PC-3 (cell line): ENCODE data around the gene GAGE12J. TPM values are rescaled to one million over a fixed set of nuclear protein-coding genes. Genes with fewer than 3 reads are reported as not detected.
"Not testable (repeated sequence)": the region's sequence is repeated elsewhere in the genome, so short reads cannot be mapped to it uniquely, and the experiment has no call there.

Experiments
- ATAC-seq: fragments of 200-7000 bp; cut with Tn5 transposase; 2 replicates; pipeline ENCODE4 v1.9.1; 2020; ENCODE audit warnings: mild to moderate bottlenecking, moderate library complexity
- BruUV-seq: library from RNA; stranded (reverse); fragments of 400-500 nt; replicated peaks from 2 replicates; lab custom pipeline; 2021; lab: Mats Ljungman, UMichigan
- CTCF ChIA-PET: fragments of 300-600 bp; sonication (Branson Sonifier 250); formaldehyde crosslinking; loops from one replicate; lab custom pipeline; 2022; ENCODE audit warnings: antibody characterized with exemption; lab: Charles Lee
- POLR2A ChIA-PET: fragments of 300-600 bp; sonication (Branson Sonifier 250); formaldehyde crosslinking; loops from one replicate; lab custom pipeline; 2022; ENCODE audit warnings: antibody characterized with exemption; ENCODE audit not compliant: unreplicated experiment; lab: Charles Lee
- DNase-seq: peaks from one replicate; pipeline ENCODE4 v3.0.0-alpha.2; 2015
- H2AFZ ChIP-seq: fragments of 300-600 bp; sonication (generic); 2 replicates; pipeline ENCODE4 v1.6.0; 2016; ENCODE audit warnings: antibody characterized with exemption, low read length
- H3F3A ChIP-seq: fragments of 300-600 bp; sonication (generic); one replicate; pipeline ENCODE4 v1.6.0; 2017; ENCODE audit warnings: antibody characterized with exemption, low read length, control low read depth, mild to moderate bottlenecking; ENCODE audit not compliant: unreplicated experiment
- H3K27ac ChIP-seq: fragments of 300-600 bp; sonication (generic); 2 replicates; pipeline ENCODE4 v1.5.1; 2016; ENCODE audit warnings: mild to moderate bottlenecking, low read length
- H3K27me3 ChIP-seq: fragments of 300-600 bp; sonication (generic); 2 replicates; pipeline ENCODE4 v1.6.1; 2016; ENCODE audit warnings: low read length, mixed read lengths
- H3K36me3 ChIP-seq: fragments of 300-600 bp; sonication (generic); 2 replicates; pipeline ENCODE4 v1.6.1; 2016; ENCODE audit warnings: low read depth, mixed run types, low read length, mixed read lengths
- H3K4me1 ChIP-seq: fragments of 300-600 bp; sonication (generic); 2 replicates; pipeline ENCODE4 v1.5.1; 2016; ENCODE audit warnings: low read length; ENCODE audit not compliant: insufficient read depth
- H3K4me2 ChIP-seq: fragments of 300-600 bp; sonication (generic); 2 replicates; pipeline ENCODE4 v1.6.0; 2016; ENCODE audit warnings: low read length
- H3K4me3 ChIP-seq: fragments of 300-600 bp; sonication (generic); 2 replicates; pipeline ENCODE4 v1.5.1; 2016; ENCODE audit warnings: mild to moderate bottlenecking, low read length, mixed read lengths
- H3K79me2 ChIP-seq: fragments of 300-600 bp; sonication (generic); 2 replicates; pipeline ENCODE4 v1.6.1; 2017; ENCODE audit warnings: low read length, mixed read lengths
- H3K9ac ChIP-seq: fragments of 300-600 bp; sonication (generic); 2 replicates; pipeline ENCODE4 v1.6.0; 2016; ENCODE audit warnings: mild to moderate bottlenecking, low read length
- H3K9me2 ChIP-seq: fragments of 300-600 bp; sonication (generic); replicated peaks from 2 replicates; pipeline ENCODE4 v1.6.1; 2016; ENCODE audit warnings: mixed run types, low read length, mixed read lengths
- H3K9me3 ChIP-seq: fragments of 300-600 bp; sonication (generic); 2 replicates; pipeline ENCODE4 v1.6.1; 2016; ENCODE audit warnings: low read length, mixed read lengths
- H4K20me1 ChIP-seq: fragments of 300-600 bp; sonication (generic); 2 replicates; pipeline ENCODE4 v1.6.1; 2016; ENCODE audit warnings: low read length, mixed read lengths
- EZH2 ChIP-seq: fragments of 300-600 bp; sonication (generic); IDR thresholded peaks from one replicate; pipeline ENCODE4 v1.6.1; 2017; ENCODE audit warnings: antibody characterized with exemption, mild to moderate bottlenecking, low read length; ENCODE audit not compliant: unreplicated experiment
- EZH2phosphoT487 ChIP-seq: fragments of 300-600 bp; sonication (generic); IDR thresholded peaks from 2 replicates; pipeline ENCODE4 v1.6.1; 2018; ENCODE audit warnings: mild to moderate bottlenecking, antibody characterized with exemption, low read length, borderline replicate concordance
- intact Hi-C: fragments of 100-400 bp; cut with micrococcal nuclease; formaldehyde crosslinking; loops from 2 replicates; pipeline ENCODE4 v1.9.0; 2023
- total RNA-seq: library from RNA; depleted of rRNA; stranded (reverse); fragments of >200 nt; gene quantifications from 2 replicates; pipeline ENCODE4 v1.2.3, GENCODE V29; 2014
- TF ChIP-seq, protein P1 (sequence below): fragments of 300-600 bp; sonication (generic); conservative IDR thresholded peaks from 2 replicates; pipeline ENCODE4 v1.5.1; 2017; ENCODE audit warnings: antibody characterized with exemption, low read depth, mild to moderate bottlenecking, low read length

GAGE12J gene
- total RNA-seq, 1 experiment from 2014 or later, result not detected

DNA sequence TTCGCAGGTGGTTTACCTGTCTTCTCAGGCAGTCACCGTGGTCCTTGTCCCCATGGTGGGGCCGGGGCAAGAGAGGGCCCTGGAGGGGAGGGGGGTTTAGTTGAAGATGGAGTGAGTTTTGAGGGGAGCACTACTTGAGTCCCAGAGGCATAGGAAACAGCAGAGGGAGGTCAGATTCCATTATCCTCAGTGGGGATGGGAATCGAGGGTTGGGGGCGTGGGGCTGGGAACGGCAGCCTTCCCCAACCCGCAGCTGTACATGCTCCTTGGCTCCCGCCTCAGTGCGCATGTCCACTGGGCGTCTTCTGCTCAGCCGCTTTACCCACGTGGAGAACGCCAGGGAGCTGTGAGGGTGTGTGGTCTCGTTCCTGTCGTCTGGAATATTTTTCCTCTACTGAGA is 18.5 kb upstream of the GAGE12J start, which contains the start of gene GAGE10:
Gene GAGE10, plus strand, starts transcription at position 301 of the 400 bp plus-strand sequence. CDS start 1,214 bp downstream, outside the sequence.
- Histone ChIP-seq H3K9ac (no peak within 1 kb of the TSS), H3K9me2 (no peaks in the 10 kb centered on the region), H3K79me2 (no peaks in the 10 kb centered on the region), H3K4me2 (no peak within 1 kb of the TSS), H3K27ac (no peak within 1 kb of the TSS), H4K20me1 (no peaks in the 10 kb centered on the region), H2AFZ (no peak within 1 kb of the TSS), H3F3A (no peaks in the 10 kb centered on the region), H3K4me1 (no peaks in the 10 kb centered on the region), H3K4me3 (no peak within 1 kb of the TSS), H3K27me3 (no peaks in the 10 kb centered on the region; the same call in 1 of the 2 replicates), H3K36me3 (no peaks in the 10 kb centered on the region), H3K9me3 (no peaks in the 10 kb centered on the region)
- ChIA-PET POLR2A (no interaction called here), CTCF (no interaction called here)
- intact Hi-C loops, result no loop called here
- no TSS peak for BruUV-seq
- DNase-seq (no peak), ATAC-seq (no peak)
- TF ChIP-seq EZH2, result no peak
- TF ChIP-seq, protein P1, sequence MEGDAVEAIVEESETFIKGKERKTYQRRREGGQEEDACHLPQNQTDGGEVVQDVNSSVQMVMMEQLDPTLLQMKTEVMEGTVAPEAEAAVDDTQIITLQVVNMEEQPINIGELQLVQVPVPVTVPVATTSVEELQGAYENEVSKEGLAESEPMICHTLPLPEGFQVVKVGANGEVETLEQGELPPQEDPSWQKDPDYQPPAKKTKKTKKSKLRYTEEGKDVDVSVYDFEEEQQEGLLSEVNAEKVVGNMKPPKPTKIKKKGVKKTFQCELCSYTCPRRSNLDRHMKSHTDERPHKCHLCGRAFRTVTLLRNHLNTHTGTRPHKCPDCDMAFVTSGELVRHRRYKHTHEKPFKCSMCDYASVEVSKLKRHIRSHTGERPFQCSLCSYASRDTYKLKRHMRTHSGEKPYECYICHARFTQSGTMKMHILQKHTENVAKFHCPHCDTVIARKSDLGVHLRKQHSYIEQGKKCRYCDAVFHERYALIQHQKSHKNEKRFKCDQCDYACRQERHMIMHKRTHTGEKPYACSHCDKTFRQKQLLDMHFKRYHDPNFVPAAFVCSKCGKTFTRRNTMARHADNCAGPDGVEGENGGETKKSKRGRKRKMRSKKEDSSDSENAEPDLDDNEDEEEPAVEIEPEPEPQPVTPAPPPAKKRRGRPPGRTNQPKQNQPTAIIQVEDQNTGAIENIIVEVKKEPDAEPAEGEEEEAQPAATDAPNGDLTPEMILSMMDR, result no peak
- no peak for TF ChIP-seq EZH2phosphoT487

DNA sequence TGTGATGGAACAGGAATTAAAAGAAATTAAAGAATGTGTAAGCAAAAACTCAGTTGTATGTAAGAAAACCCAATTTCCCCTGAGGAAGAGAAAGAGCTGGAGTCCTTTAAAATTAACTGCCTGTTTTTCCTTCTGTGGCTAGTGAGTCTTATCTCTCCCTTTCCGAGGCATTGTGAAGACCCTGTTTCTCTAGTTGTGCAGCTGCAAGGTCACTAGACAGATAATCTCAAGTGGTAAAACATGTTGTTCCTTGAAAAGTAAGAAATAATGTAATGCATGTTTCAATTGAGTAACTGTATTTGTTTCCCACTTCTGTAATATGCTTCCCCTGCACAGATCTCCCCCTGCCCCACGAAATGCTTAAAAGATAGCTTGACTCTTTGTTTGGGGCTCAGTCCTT is 14.1 kb upstream of the GAGE12J start:
- ATAC-seq, H3F3A ChIP-seq, intact Hi-C loops, H3K9me3 ChIP-seq, H3K79me2 ChIP-seq, H3K4me2 ChIP-seq, H2AFZ ChIP-seq, H3K9me2 ChIP-seq, H3K9ac ChIP-seq, BruUV-seq, H3K27ac ChIP-seq, H3K4me3 ChIP-seq, CTCF ChIA-PET, H3K27me3 ChIP-seq, POLR2A ChIA-PET, H4K20me1 ChIP-seq, H3K36me3 ChIP-seq, DNase-seq: not testable (repeated sequence)
- H3K4me1 ChIP-seq, result peaks cover 11% of the 10 kb centered on the region; the same call in 1 of the 2 replicates

DNA sequence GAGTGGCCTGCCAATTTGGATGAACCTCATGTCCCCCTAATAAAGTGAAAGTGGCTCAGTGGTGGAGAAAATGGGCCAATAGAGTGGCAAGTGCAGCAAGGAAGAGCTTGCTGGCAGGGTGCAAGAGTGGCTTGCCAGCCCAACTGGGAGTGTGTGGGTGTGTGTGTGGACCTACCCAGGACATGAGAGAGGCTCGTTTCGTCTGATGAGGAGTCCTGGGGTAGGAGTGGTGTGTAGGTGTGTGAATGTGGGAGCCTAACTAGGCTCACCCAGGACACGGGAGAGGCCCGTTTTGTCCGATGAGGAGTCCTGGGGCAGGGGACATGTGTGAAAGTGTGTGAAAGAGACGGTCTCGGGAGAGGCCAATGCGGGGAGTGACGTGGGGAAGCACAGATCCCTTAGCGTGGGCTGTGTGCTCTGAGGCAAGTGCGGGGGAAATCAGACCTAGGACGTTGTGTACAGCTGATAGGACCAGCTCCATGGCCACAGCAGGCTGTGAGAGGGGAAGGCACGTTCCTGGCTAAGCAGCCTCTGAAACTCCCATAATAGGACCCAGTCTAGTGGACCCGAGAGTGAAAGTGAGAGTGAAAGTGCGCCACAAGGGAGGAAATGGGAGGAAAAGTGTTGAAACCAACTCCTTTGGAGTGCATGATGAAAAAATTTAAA is 13.1 kb upstream of the GAGE12J start:
- ChIA-PET POLR2A (no interaction called here), CTCF (no interaction called here)
- Histone ChIP-seq H3K79me2 (no peaks in the 10 kb centered on the region), H3K9ac (no peak overlapping the region), H3K9me3 (no peaks in the 10 kb centered on the region), H3K4me2 (peak overlapping the region; percentile 87), H3K36me3 (no peaks in the 10 kb centered on the region), H3K27me3 (peaks cover 3% of the 10 kb centered on the region), H2AFZ (peak overlapping the region; percentile 90; the same call in 1 of the 2 replicates), H3K27ac (no peak overlapping the region), H4K20me1 (no peaks in the 10 kb centered on the region), H3K9me2 (no peaks in the 10 kb centered on the region), H3K4me3 (peak overlapping the region; percentile 62), H3F3A (no peaks in the 10 kb centered on the region), H3K4me1 (peaks cover 11% of the 10 kb centered on the region; the same call in 1 of the 2 replicates)
- intact Hi-C loops, result no loop called here
- ATAC-seq, result no peak; the same call in 1 of the 2 replicates
- no peak for DNase-seq
- TF ChIP-seq EZH2phosphoT487, result no peak
- no peak for TF ChIP-seq EZH2
- TF ChIP-seq, protein P1, result no peak
- no TSS peak for BruUV-seq
